ENCODE data around the gene MLLT6. TPM values are rescaled to one million over a fixed set of nuclear protein-coding genes. Genes with fewer than 3 reads are reported as not detected.
"Not testable (repeated sequence)": the region's sequence is repeated elsewhere in the genome, so short reads cannot be mapped to it uniquely, and the experiment has no call there.

Gene MLLT6
- total RNA-seq, 1 experiment from 2014 or later = 50.6 TPM

DNA sequence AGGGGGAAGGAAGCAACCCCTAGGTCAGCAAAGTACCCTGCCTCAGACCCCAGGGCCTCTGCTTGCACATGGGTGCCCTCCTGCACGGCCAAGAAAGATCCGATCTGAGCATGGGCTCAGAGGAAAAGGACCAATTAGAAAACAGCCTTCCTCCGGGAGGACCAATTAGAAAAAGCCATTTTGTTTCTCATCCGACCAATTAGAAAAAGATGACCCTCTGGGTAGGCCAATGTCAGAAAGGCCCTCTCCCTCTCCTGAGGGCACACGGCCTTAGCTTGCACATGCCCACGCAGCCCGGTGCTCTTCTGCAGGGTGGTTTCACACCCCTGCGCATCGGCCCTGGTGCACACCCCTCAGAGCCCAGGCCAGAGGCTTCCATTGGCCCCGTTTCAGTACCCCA lies 20.0 kb downstream of the MLLT6 start:
- TF ChIP-seq, protein P1, sequence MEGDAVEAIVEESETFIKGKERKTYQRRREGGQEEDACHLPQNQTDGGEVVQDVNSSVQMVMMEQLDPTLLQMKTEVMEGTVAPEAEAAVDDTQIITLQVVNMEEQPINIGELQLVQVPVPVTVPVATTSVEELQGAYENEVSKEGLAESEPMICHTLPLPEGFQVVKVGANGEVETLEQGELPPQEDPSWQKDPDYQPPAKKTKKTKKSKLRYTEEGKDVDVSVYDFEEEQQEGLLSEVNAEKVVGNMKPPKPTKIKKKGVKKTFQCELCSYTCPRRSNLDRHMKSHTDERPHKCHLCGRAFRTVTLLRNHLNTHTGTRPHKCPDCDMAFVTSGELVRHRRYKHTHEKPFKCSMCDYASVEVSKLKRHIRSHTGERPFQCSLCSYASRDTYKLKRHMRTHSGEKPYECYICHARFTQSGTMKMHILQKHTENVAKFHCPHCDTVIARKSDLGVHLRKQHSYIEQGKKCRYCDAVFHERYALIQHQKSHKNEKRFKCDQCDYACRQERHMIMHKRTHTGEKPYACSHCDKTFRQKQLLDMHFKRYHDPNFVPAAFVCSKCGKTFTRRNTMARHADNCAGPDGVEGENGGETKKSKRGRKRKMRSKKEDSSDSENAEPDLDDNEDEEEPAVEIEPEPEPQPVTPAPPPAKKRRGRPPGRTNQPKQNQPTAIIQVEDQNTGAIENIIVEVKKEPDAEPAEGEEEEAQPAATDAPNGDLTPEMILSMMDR (IDR thresholded peaks at IDR 0.05) = no peak
- TF ChIP-seq REST (IDR thresholded peaks at IDR 0.05; ENCODE audit: insufficient read depth in 1 of 2, low read depth in 2 of 2, low read length in 1 of 2) (no peak), POLR2AphosphoS5 (IDR thresholded peaks at IDR 0.05; ENCODE audit: low read depth, low read length) (no peak), TCF7L2 (IDR thresholded peaks at IDR 0.05; ENCODE audit: low read depth, low read length) (no peak), SIN3A (IDR thresholded peaks at IDR 0.05; ENCODE audit: borderline replicate concordance, insufficient read depth, low read depth, low read length) (no peak)
- H3K4me3 ChIP-seq (ENCODE audit: low read depth in 2 of 2, low read length in 2 of 2) = no peak overlapping the region
- H3K27me3 ChIP-seq (ENCODE audit: control insufficient read depth, insufficient read depth, low read length) = no peaks in the 10 kb centered on the region
- in situ Hi-C loops (cut with HindIII; ENCODE audit: low pct_unique_long_range_greater_than_20kb, low sequenced_read_pairs) (no loop called here), intact Hi-C loops (cut with micrococcal nuclease; ENCODE audit: unreplicated experiment) (no loop called here)
- H3K4me1 ChIP-seq (ENCODE audit: control insufficient read depth, insufficient read depth, low read length) = peaks cover 4% of the 10 kb centered on the region
- no peaks in the 10 kb centered on the region for H3K9me3 ChIP-seq (ENCODE audit: control insufficient read depth, insufficient read depth, low read depth, low read length)
- no peak overlapping the region for H3K27ac ChIP-seq (ENCODE audit: low read length)
- ChIA-PET POLR2A (no interaction called here), CTCF (no interaction called here)
- no peaks in the 10 kb centered on the region for H3K36me3 ChIP-seq (ENCODE audit: control insufficient read depth, insufficient read depth, low read length)
- no peak for ATAC-seq
- no TSS peak for BruUV-seq (replicated peaks)
- DNase-seq (ENCODE audit: low read depth, low spot score) = no peak

GRCh38 chr17:38726145-38726544 lies 21.1 kb downstream of the MLLT6 start:
- CTCF ChIA-PET = interaction anchor here (0.6 kb wide), 1 partner anchor 8 kb away, joined by 5 read pairs; no protein-coding TSS in a partner anchor
- in situ Hi-C loops (cut with HindIII; ENCODE audit: low pct_unique_long_range_greater_than_20kb, low sequenced_read_pairs); POLR2A ChIA-PET; intact Hi-C loops (cut with micrococcal nuclease; ENCODE audit: unreplicated experiment); H3K36me3 ChIP-seq (ENCODE audit: control insufficient read depth, insufficient read depth, low read length); DNase-seq (ENCODE audit: low read depth, low spot score); H3K9me3 ChIP-seq (ENCODE audit: control insufficient read depth, insufficient read depth, low read depth, low read length); H3K27ac ChIP-seq (ENCODE audit: low read length); BruUV-seq (replicated peaks); H3K27me3 ChIP-seq (ENCODE audit: control insufficient read depth, insufficient read depth, low read length); H3K4me3 ChIP-seq (ENCODE audit: low read depth in 2 of 2, low read length in 2 of 2); ATAC-seq; H3K4me1 ChIP-seq (ENCODE audit: control insufficient read depth, insufficient read depth, low read length): not testable (repeated sequence)

GRCh38 chr17:38727736-38728135 lies 22.7 kb downstream of the MLLT6 start:
- Histone ChIP-seq H3K27ac (ENCODE audit: low read length) (no peak overlapping the region), H3K9me3 (ENCODE audit: control insufficient read depth, insufficient read depth, low read depth, low read length) (no peaks in the 10 kb centered on the region), H3K36me3 (ENCODE audit: control insufficient read depth, insufficient read depth, low read length) (no peaks in the 10 kb centered on the region; the same call in 1 of the 2 replicates), H3K4me1 (ENCODE audit: control insufficient read depth, insufficient read depth, low read length) (peaks cover 15% of the 10 kb centered on the region), H3K4me3 (ENCODE audit: low read depth in 2 of 2, low read length in 2 of 2) (no peak overlapping the region), H3K27me3 (ENCODE audit: control insufficient read depth, insufficient read depth, low read length) (no peaks in the 10 kb centered on the region)
- intact Hi-C loops (cut with micrococcal nuclease; ENCODE audit: unreplicated experiment) = no loop called here
- DNase-seq (ENCODE audit: low read depth, low spot score) = no peak
- POLR2A ChIA-PET = no interaction called here
- CTCF ChIA-PET = no interaction called here
- no peak for ATAC-seq
- TF ChIP-seq, protein P1 (IDR thresholded peaks at IDR 0.05) = no peak
- no TSS peak for BruUV-seq (replicated peaks)
- in situ Hi-C loops (cut with HindIII; ENCODE audit: low pct_unique_long_range_greater_than_20kb, low sequenced_read_pairs) = no loop called here

Data from Panc1 (cell line).